B cell (primary cell): ENCODE results near the gene CC2D2A. TPM values are rescaled to one million over a fixed set of nuclear protein-coding genes. Genes with fewer than 3 reads are reported as not detected.

ENCODE experiments used
- ATAC-seq: fragments of 200-7000 bp; cut with Tn5 transposase; one replicate; pipeline ENCODE4 v1.10.0; 2021; ENCODE audit warnings: low read depth, mild to moderate bottlenecking, moderate number of reproducible peaks, moderate library complexity
- CTCF ChIA-PET: fragments of 350-600 bp; sonication (Branson Sonifier 250); formaldehyde crosslinking; loops from one replicate; lab custom pipeline; 2021; ENCODE audit warnings: antibody characterized with exemption, inconsistent platforms; lab: Charles Lee
- POLR2A ChIA-PET: fragments of 350-600 bp; sonication (Branson Sonifier 250); formaldehyde crosslinking; loops from one replicate; lab custom pipeline; 2021; ENCODE audit warnings: antibody characterized with exemption; lab: Charles Lee
- DNase-seq: peaks from one replicate; pipeline ENCODE4 v3.0.0; 2013
- H2AFZ ChIP-seq: 2 replicates; pipeline ENCODE4 v1.6.1; 2012; ENCODE audit warnings: mild to moderate bottlenecking, low read depth, low read length; ENCODE audit not compliant: insufficient read depth, poor library complexity, severe bottlenecking
- H3K27ac ChIP-seq, 2 donors: 1 replicate in 1 of 2; 2 replicates in 1 of 2; pipeline ENCODE4 v1.5.1; 2012 to 2013; ENCODE audit warnings: low read length in 2 of 2, mild to moderate bottlenecking in 2 of 2, moderate library complexity in 1 of 2
- H3K27me3 ChIP-seq, 4 experiments: fragments of 200-600 bp in 1 of 4; sonication (generic) in 1 of 4; replicated peaks in 1 of 4; 1 replicate in 2 of 4; 2 replicates in 2 of 4; pipeline versions ENCODE4 v1.6.1 to v1.7.0; 2013 to 2016; ENCODE audit warnings: low read length in 3 of 4, mild to moderate bottlenecking in 2 of 4, mixed read lengths in 1 of 4, moderate library complexity in 1 of 4; ENCODE audit not compliant: insufficient read depth in 4 of 4, control insufficient read depth in 3 of 4; ENCODE audit errors: control extremely low read depth in 1 of 4
- H3K36me3 ChIP-seq, 2 experiments: replicated peaks in 1 of 2; 1 replicate in 1 of 2; 2 replicates in 1 of 2; pipeline versions ENCODE4 v1.6.1 to v1.7.1; 2013; ENCODE audit warnings: low read length in 1 of 2; ENCODE audit not compliant: insufficient read depth in 2 of 2, control insufficient read depth in 1 of 2; ENCODE audit errors: control extremely low read depth in 1 of 2, extremely low read depth in 1 of 2
- H3K4me1 ChIP-seq, 2 donors: fragments of 200-600 bp in 1 of 2; sonication (generic) in 1 of 2; 1 replicate in 1 of 2; 2 replicates in 1 of 2; pipeline versions ENCODE4 v1.5.1 to v1.6.1; 2013 to 2017; ENCODE audit warnings: low read length in 2 of 2; ENCODE audit not compliant: control insufficient read depth in 2 of 2, insufficient read depth in 2 of 2
- H3K4me2 ChIP-seq: replicated peaks from 2 replicates; pipeline ENCODE3; 2012; ENCODE audit warnings: mild to moderate bottlenecking, low read depth, low read length; ENCODE audit not compliant: poor library complexity, severe bottlenecking
- H3K4me3 ChIP-seq, 5 experiments: fragments of 200-600 bp in 1 of 5; sonication (generic) in 1 of 5; 1 replicate in 3 of 5; 2 replicates in 2 of 5; pipeline versions ENCODE4 v1.5.1 to v1.7.0; 2011 to 2016; ENCODE audit warnings: low read length in 4 of 5, mild to moderate bottlenecking in 4 of 5, low read depth in 2 of 5, control low read depth in 1 of 5, moderate library complexity in 1 of 5; ENCODE audit not compliant: insufficient read depth in 1 of 5; ENCODE audit errors: control extremely low read depth in 1 of 5, extremely low read depth in 1 of 5
- H3K79me2 ChIP-seq: fragments of 200-600 bp; sonication (generic); one replicate; pipeline ENCODE4 v1.6.0; 2016; ENCODE audit warnings: low read length; ENCODE audit not compliant: control insufficient read depth, insufficient read depth
- H3K9ac ChIP-seq: fragments of 200-600 bp; sonication (generic); 2 replicates; pipeline ENCODE4 v1.6.1; 2017; ENCODE audit warnings: mild to moderate bottlenecking, low read length, moderate library complexity
- H3K9me3 ChIP-seq, 3 donors: one replicate each; pipeline versions ENCODE4 v1.6.1 to v1.7.1; 2013; ENCODE audit warnings: low read length in 2 of 3; ENCODE audit not compliant: control insufficient read depth in 2 of 3, insufficient read depth in 1 of 3; ENCODE audit errors: control extremely low read depth in 1 of 3
- H4K20me1 ChIP-seq: 2 replicates; pipeline ENCODE4 v1.6.0; 2012; ENCODE audit warnings: mild to moderate bottlenecking, low read length; ENCODE audit not compliant: insufficient read depth, control insufficient read depth, poor library complexity, severe bottlenecking
- H3K27ac Mint-ChIP-seq: one replicate; pipeline ENCODE4 v1.8.0; 2021; ENCODE audit warnings: mixed read lengths
- H3K27me3 Mint-ChIP-seq: one replicate; pipeline ENCODE4 v1.8.0; 2021; ENCODE audit warnings: mixed read lengths
- H3K4me1 Mint-ChIP-seq: one replicate; pipeline ENCODE4 v1.8.0; 2021; ENCODE audit warnings: mixed read lengths
- H3K4me3 Mint-ChIP-seq: one replicate; pipeline ENCODE4 v1.8.0; 2021; ENCODE audit warnings: mixed read lengths
- H3K9me3 Mint-ChIP-seq: one replicate; pipeline ENCODE4 v1.8.0; 2022; ENCODE audit warnings: mixed read lengths; ENCODE audit not compliant: insufficient read depth
- CTCF ChIP-seq: fragments of 200-600 bp; IDR thresholded peaks from one replicate; pipeline ENCODE4 v1.8.0; 2022; ENCODE audit warnings: antibody characterized with exemption, mild to moderate bottlenecking
- EZH2 ChIP-seq: IDR thresholded peaks from 2 replicates; pipeline ENCODE4 v1.6.1; 2012; ENCODE audit warnings: borderline replicate concordance, low read depth, mild to moderate bottlenecking, moderate library complexity, low read length; ENCODE audit not compliant: insufficient read depth, poor library complexity, severe bottlenecking
- WGBS: methylation state at CpG from one replicate; pipeline ENCODE4 v1.1.5; 2013; ENCODE audit warnings: missing lambda C conversion rate; ENCODE audit not compliant: insufficient coverage; 5-methylcytosine and 5-hydroxymethylcytosine counted together
- intact Hi-C: fragments of 100-400 bp; cut with micrococcal nuclease; formaldehyde crosslinking; loops from one replicate; pipeline ENCODE4 v1.10.0; 2022
- polyA plus RNA-seq: library from polyadenylated mRNA; depleted of rRNA; stranded (reverse); fragments of >200 nt; gene quantifications from 2 replicates; pipeline ENCODE4 v1.2.3, GENCODE V29; 2012
- total RNA-seq, 2 donors: library from RNA; stranded (reverse); fragments of 120-200 nt in 1 of 2; gene quantifications; 1 replicate in 1 of 2; 2 replicates in 1 of 2; pipeline versions ENCODE4 v1.2.3 to v1.2.4, GENCODE V29; 2013 to 2022

CC2D2A gene
- total and polyA plus RNA-seq, 2 donors (not counting 1 experiment from before 2014, with no cell fraction given) = not detected

GRCh38 chr4:15428611-15429010 is 41.1 kb upstream of the CC2D2A start:
- no peak overlapping the region for H3K27ac ChIP-seq
- no peaks in the 10 kb centered on the region for H4K20me1 ChIP-seq
- POLR2A ChIA-PET = no interaction called here
- no peaks in the 10 kb centered on the region for H3K79me2 ChIP-seq
- Mint-ChIP-seq H3K4me1 (no peaks in the 10 kb centered on the region), H3K9me3 (no peaks in the 10 kb centered on the region), H3K4me3 (no peak overlapping the region), H3K27me3 (peaks cover 6% of the 10 kb centered on the region), H3K27ac (no peak overlapping the region)
- H3K36me3 ChIP-seq = no peaks in the 10 kb centered on the region
- WGBS = no CpG with 5 or more reads among the region's 1 CpG
- H3K9ac ChIP-seq = no peak overlapping the region
- H3K4me3 ChIP-seq = no peak overlapping the region
- no peak overlapping the region for H3K4me2 ChIP-seq
- ATAC-seq (no peak), DNase-seq (no peak)
- H3K9me3 ChIP-seq = peaks cover 0 to under 1% (median 0%) of the 10 kb centered on the region in 3 donors
- no peak overlapping the region for H2AFZ ChIP-seq
- intact Hi-C loops = no loop called here
- CTCF ChIA-PET = no interaction called here
- TF ChIP-seq EZH2 = no peak
- no peak for TF ChIP-seq CTCF
- no peaks in the 10 kb centered on the region for H3K4me1 ChIP-seq
- H3K27me3 ChIP-seq = no peaks in the 10 kb centered on the region

- no peak overlapping the region for H3K9ac ChIP-seq
- Mint-ChIP-seq H3K4me1 (no peaks in the 10 kb centered on the region), H3K4me3 (no peak overlapping the region), H3K27me3 (peaks cover 6% of the 10 kb centered on the region), H3K27ac (no peak overlapping the region), H3K9me3 (no peaks in the 10 kb centered on the region)
- intact Hi-C loops = no loop called here
- CTCF ChIA-PET = interaction anchor here (1.0 kb wide), 1 partner anchor 17 kb away, joined by 3 read pairs; no protein-coding TSS in a partner anchor
- H3K4me2 ChIP-seq = no peak overlapping the region
- no peak overlapping the region for H3K4me3 ChIP-seq
- H3K27me3 ChIP-seq = no peaks in the 10 kb centered on the region
- no peaks in the 10 kb centered on the region for H3K4me1 ChIP-seq
- H3K27ac ChIP-seq = no peak overlapping the region
- no peaks in the 10 kb centered on the region for H3K36me3 ChIP-seq
- H3K79me2 ChIP-seq = no peaks in the 10 kb centered on the region
- ATAC-seq (no peak), DNase-seq (no peak)
- H3K9me3 ChIP-seq = no peaks in the 10 kb centered on the region
- H4K20me1 ChIP-seq = no peaks in the 10 kb centered on the region
- no peak overlapping the region for H2AFZ ChIP-seq
- WGBS = 100% methylated on average over 1 of the region's 2 CpGs
- TF ChIP-seq EZH2 (no peak), CTCF (no peak)
- POLR2A ChIA-PET = no interaction called here
Observed at GRCh38 chr4:15434091-15434490, 35.6 kb upstream of the CC2D2A start.
